GM21717 (cell line): ENCODE data around the gene RANBP17.

Experiments used
- ATAC-seq: cut with Tn5 transposase; IDR thresholded peaks from one replicate; pipeline ENCODE4 v1.9.1; 2021; ENCODE audit warnings: mild to moderate bottlenecking, moderate library complexity; ENCODE audit not compliant: unreplicated experiment

RANBP17 gene

DNA sequence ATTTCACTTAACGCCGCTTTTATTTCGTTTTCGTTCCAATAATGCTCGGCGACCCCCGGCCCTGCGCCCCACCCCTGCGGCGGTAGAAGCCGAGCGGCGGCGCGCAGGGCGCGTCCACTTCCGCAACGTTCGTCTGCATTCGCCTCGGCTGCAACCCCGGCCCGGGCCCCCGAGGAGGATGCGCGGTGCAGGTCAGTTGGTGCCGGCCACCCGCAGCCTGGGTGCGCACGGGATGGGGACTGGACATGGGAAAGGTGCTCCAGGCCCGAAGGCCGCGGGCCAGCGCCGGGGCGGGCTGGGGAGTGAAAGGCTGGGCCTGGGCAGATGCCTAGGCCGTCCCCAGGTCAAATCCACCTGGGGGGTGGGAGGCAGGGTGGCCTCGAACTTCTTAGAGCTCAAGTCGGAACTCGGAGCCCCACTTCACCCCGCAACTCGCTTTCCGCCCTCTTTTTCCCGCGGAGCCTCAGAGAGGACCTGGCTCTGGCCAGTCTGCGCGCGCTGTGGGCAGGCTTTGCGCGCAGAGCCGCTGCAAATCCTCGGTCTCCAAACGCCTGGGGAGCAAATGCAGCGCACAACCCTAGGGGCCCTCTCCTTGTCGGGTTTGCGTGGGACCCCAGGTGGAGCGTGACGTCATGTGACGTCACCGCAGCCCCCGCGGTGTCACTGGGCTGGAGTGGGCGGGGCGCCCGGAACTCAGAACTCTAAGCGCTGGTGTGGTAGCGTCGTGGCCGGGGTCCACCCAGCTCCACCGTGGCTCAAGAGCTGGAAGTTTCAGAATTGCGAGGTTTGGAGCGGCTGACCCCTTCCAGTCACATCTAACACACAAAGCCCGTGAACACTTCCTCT lies 450.5 kb downstream of the RANBP17 start:
- ATAC-seq: no peak

DNA sequence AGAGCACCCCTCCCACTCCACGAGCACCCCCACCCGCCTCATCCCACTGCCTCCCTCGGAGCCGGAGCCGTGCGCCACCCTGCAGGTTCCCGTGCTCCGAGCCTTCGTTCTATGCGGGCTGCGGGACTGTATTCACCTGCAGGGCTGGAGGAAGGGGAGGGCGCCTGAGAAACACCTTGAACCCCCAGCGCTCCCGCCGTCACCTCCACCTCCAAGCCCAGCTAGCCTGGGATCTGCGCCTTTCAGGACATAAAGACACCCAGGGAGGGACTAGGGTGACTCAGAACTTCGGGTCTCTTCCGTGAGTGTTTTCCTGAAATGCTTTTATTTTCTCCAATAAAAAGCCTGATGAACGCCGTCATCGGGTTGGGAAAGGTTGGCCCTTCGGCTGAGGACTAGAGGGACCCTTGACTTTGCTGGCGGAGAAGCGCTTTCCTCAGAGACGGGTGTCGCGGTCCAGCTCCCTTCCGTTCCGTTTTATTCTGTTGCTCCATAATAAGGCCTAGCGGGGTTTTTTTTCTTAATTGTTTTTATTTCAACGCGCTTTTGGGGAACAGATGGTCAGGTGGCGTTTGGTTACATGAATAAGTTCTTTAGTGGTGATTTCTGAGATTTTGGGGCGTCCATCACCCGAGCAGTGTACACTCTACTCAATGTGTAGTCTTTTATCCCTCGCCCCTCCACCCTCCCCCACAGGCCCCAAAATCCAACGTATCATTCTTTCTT lies 451.8 kb downstream of the RANBP17 start:
- no peak for ATAC-seq

- ATAC-seq: no peak
Measured at GRCh38 chr5:171314728-171315385, 453.0 kb downstream of the RANBP17 start.

DNA sequence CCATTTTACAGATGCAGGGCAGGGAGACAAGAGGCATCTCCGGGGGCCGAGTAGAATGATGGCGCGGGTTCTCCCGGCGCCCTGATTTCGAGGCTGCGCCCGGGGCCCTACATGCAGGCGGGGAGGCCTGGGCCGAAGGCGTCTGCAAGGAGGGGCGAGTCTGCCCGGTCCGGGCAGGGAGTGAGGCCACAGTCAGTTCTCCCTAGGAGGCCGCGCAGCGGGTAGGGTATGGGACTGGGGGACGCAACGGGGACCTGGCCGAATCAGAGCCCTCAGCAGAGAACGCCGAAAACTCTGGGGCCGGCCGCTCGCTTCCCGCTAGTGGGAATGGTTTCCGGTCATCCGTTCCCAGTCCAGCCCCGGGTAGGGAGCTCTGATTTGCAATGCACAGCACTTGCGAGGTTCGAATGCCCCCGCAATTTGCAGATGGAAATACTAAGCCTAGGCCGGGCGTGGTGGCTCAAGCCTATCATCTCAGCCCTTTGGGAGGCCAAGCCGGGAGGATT lies 453.6 kb downstream of the RANBP17 start:
- no peak for ATAC-seq

DNA sequence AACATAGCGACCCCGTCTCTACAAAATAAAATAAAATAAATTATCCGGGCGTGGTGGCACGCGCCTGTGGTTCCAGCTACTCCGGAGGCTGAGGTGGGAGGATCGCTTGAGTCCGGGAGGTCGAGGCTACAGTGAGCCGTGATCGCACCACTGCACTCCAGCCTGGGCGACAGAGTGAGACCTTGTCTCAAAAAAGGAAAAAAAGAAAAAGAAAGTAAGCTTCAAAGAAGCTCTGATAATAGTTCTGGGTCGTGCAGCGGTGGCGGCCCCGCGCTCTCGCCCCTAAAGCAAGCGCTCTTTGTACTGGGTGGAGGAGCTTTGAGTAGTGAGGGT lies 454.1 kb downstream of the RANBP17 start:
- ATAC-seq: no peak

DNA sequence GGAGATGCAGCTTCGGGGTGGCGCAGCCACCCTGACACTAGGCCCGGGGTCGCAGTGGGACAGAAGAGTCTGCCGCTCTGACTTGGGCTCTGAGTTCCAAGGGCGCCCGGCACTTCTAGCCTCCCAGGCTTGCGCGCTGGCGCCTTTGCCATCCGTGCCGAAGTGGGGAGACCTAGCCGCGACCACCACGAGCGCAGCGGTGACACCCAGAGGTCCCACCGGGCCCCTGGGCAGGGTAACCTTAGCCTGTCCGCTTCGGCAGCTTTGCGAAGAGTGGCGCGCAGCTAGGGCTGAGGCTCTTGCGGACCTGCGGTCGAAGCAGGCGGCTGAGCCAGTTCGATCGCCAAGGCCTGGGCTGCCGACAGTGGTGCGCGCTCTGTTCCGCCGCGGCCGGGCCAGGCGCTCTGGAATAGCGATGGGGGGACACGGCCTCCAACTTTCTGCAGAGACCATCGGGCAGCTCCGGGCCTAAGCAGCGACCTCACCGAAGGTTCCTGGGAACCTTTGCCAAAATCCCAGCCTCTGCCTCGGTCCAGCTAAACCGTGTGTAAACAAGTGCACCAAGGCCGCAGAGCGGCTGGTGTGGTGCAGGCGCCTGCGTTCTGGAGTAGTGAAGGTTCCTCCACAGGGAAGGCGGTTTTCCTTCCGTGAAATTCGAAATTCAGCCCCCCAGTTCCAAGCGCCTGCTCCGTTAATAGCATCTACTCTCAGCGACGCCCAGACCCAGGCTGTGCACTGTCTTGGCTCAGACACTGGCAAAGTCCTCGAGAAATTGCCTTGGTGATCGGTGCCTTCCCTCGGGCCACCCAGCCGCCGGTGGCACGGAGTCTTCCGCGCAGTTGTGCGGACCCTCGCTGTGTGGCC lies 454.7 kb downstream of the RANBP17 start:
- ATAC-seq: no peak

DNA sequence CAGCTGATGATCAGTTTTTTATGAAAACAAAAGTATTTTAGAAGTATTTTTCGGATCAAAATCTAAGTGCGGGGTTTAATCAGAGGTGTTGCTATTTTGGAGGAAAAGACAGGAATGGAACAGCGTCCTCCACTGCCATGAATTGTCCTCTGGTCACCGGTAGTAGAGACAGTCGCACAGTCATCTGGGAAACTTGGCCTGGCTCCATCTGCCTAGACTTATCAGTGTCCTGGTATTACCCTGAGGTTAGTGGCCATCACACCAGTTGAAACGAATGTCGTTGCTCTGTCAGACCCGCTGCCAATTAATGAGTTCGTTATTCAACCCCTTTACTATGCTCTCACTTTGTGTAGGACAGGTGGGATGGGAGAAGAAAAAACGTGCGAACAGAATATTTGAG lies 455.4 kb downstream of the RANBP17 start:
- ATAC-seq: no peak

- no peak for ATAC-seq
Measured at GRCh38 chr5:171318026-171318425, 456.2 kb downstream of the RANBP17 start.

DNA sequence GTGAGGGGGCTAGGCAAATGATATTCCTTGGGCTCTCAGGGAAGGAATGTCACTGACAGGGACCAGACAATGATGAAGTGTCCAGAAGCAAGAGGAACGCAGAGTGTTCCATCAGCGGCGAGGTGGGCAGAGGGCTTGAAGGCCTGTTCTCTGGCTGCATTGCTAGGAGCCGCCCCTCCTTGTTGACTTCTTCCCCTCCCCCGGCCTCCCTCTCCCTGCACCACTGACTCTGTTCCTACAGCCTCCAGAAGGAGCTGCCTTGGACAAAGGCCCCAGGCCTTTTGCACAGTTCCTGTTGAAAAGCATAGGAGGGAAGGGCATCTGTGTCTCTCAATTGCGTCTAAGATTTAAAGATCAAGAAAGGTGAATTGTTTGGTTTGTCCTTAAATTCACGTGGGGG lies 459.6 kb downstream of the RANBP17 start:
- ATAC-seq: no peak

GRCh38 chr5:171322527-171322926 lies 460.7 kb downstream of the RANBP17 start:
- ATAC-seq: no peak

GRCh38 chr5:171323007-171323406 lies 461.2 kb downstream of the RANBP17 start:
- ATAC-seq: no peak

GRCh38 chr5:171323806-171324632 lies 462.2 kb downstream of the RANBP17 start:
- ATAC-seq: no peak

GRCh38 chr5:171330021-171330420 lies 468.2 kb downstream of the RANBP17 start:
- ATAC-seq: no peak

DNA sequence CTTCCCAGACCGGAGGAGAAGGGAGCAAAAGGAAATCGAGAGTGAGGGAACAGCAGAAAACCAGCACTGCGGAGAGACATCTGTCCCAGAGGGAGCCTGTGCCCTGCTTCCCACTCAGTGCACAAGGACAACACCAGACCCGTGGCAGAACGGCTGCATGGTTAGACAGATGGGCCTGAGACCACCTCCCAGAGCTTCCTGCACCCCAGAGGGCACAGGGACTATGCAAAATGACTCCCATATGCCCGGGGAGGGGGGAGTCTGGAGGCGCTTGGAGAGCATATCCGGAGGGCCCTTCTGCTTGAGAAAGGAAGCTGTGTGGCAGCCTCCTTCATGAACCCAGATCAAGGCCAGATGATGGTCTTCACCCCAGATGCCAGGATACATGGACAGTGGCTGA lies 473.8 kb downstream of the RANBP17 start:
- no peak for ATAC-seq

DNA sequence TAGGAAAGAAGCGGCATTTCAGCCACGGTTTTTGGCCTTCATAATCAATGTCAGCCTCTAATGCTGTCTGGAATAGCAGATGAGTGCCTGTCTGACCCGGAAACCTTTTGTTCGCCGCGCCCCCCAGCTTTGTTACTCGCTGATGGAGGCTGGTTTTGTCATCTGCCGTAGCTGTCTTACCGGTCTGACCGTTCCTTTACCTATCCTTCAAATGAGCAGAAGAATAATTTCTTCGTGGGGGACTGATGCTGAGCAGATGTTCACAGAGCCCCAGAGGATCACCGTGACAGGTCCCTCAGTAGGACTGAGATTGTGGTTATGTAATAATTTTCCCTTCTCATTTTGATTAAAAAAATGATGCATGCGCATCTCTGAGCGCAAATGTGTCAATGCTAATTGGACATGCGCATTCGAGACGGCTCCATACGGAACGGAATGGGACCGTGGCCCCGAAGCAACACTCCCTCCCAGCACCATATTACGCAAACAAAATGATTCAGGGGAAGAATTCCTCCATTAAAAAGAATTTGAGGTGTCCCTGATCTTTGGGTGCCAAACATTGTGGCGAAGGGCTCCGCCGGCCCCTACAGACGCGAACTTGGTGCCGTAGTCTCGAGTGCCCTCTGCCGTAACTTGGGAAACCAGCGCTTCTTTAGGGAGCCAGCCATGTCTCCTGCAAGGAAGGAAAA lies 474.8 kb downstream of the RANBP17 start:
- ATAC-seq: no peak

- no peak for ATAC-seq
Measured at GRCh38 chr5:171337210-171337569, 475.4 kb downstream of the RANBP17 start.

DNA sequence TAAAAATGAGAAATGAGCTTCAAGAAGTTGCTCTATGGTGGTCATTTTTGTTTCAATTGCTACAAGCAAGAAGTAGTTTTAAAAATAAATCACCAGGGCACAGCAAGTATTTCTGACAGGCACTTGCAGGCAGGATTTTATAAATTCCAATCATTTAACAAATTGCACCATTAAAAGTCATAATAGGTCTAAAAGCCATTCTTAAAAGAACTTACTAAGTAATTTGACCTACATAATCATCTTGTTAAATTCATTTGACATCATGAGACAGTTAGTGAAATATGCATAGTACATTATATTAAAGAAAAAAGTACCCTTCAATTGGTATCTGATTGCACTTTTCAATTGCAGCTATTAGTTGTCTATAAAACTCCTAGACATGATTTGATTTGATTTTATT lies 478.2 kb downstream of the RANBP17 start:
- no peak for ATAC-seq

GRCh38 chr5:171340491-171340890 lies 478.7 kb downstream of the RANBP17 start:
- no peak for ATAC-seq

GRCh38 chr5:171342362-171343111 lies 480.7 kb downstream of the RANBP17 start:
- no peak for ATAC-seq
